Myocyte (in vitro differentiated cells): ENCODE data around the gene TMEM179B. TPM values are rescaled to one million over a fixed set of nuclear protein-coding genes. Genes with fewer than 3 reads are reported as not detected.

Experiments used
- DNase-seq: peaks from one replicate; pipeline ENCODE4 v3.0.0-alpha.2; 2012; ENCODE audit warnings: low read depth
- microRNA-seq: library from miRNA; unstranded; fragments of <30 nt; microRNA quantifications from one replicate; pipeline ENCODE4, GENCODE V29; 2016
- total RNA-seq: library from RNA; depleted of rRNA; stranded (reverse); fragments of >200 nt; gene quantifications from 2 replicates; pipeline ENCODE4 v1.2.3, GENCODE V29; 2014

Gene TMEM179B
- total RNA-seq, 1 donor from 2014 or later: 30.9 TPM

- peak; percentile 98 for DNase-seq
Measured at GRCh38 chr11:62831520-62832335, 44.5 kb downstream of the TMEM179B start, which contains the start of gene STX5. TSS of gene STX5 (minus strand) at chr11:62832051. CDS start at chr11:62831243, 808 bp downstream.

- DNase-seq: peak; percentile 43
Measured at GRCh38 chr11:62832336-62833234, 45.4 kb downstream of the TMEM179B start, which contains the start of gene TEX54. TSS of gene TEX54 (minus strand) at chr11:62832841.

- DNase-seq: no peak
Measured at GRCh38 chr11:62835336-62835735, 48.1 kb downstream of the TMEM179B start.

- DNase-seq: peak; percentile 93
Measured at GRCh38 chr11:62839050-62839945, 52.1 kb downstream of the TMEM179B start, which contains the start of gene WDR74. TSS of gene WDR74 (minus strand) at chr11:62839590. CDS start at chr11:62839570, 20 bp downstream.

Small RNA genes lying within 50 kb of the gene (microRNA-seq; reads per million reads assigned to microRNA genes)
- gene MIR6514 (0.97 reads per million), gene MIR6748 (not detected)

Other genes with a start within 250 kb of the TMEM179B start
- 141 and 144 TPM in 2 replicates for gene AHNAK, start 240.6 kb upstream of the TMEM179B start, total RNA-seq
- 1,484 and 1,704 TPM in 2 replicates for gene EEF1G, start 213.5 kb upstream of the TMEM179B start, total RNA-seq
- 7.5 and 8.1 TPM in 2 replicates for gene TUT1, start 195.9 kb upstream of the TMEM179B start, total RNA-seq
- 66.9 and 72.4 TPM in 2 replicates for gene MTA2, start 185.5 kb upstream of the TMEM179B start, total RNA-seq
- 11.3 and 17.6 TPM in 2 replicates for gene EML3, start 174.6 kb upstream of the TMEM179B start, total RNA-seq
- 1.5 and 2.8 TPM in 2 replicates for gene ROM1, start 174.1 kb upstream of the TMEM179B start, total RNA-seq
- 52.6 and 59.8 TPM in 2 replicates for gene B3GAT3, start 165.4 kb upstream of the TMEM179B start, total RNA-seq
- 168 and 174 TPM in 2 replicates for gene GANAB, start 140.8 kb upstream of the TMEM179B start, total RNA-seq
- gene INTS5, start 134.1 kb upstream of the TMEM179B start, total RNA-seq: 20.6 and 22.4 TPM in 2 replicates
- 32.2 and 40.7 TPM in 2 replicates for gene C11orf98, start 122.2 kb upstream of the TMEM179B start, total RNA-seq
- gene CSKMT, start 122.1 kb upstream of the TMEM179B start, total RNA-seq: 3.2 and 12.4 TPM in 2 replicates
- gene UQCC3, start 115.7 kb upstream of the TMEM179B start, total RNA-seq: 5.7 and 6.3 TPM in 2 replicates
- 4.5 and 5.0 TPM in 2 replicates for gene LBHD1, start 115.1 kb upstream of the TMEM179B start, total RNA-seq
- gene UBXN1, start 108.3 kb upstream of the TMEM179B start, total RNA-seq: 123 and 133 TPM in 2 replicates
- 195 and 219 TPM in 2 replicates for gene LRRN4CL, start 97.9 kb upstream of the TMEM179B start, total RNA-seq
- gene BSCL2, start 80.0 kb upstream of the TMEM179B start, total RNA-seq: 40.8 and 49.8 TPM in 2 replicates
- gene GNG3, start 79.7 kb upstream of the TMEM179B start, total RNA-seq: not detected in 2 replicates
- gene HNRNPUL2, start 59.9 kb upstream of the TMEM179B start, total RNA-seq: 8.0 and 8.6 TPM in 2 replicates
- 19.7 and 30.9 TPM in 2 replicates for gene TTC9C, start 58.9 kb upstream of the TMEM179B start, total RNA-seq
- 6.6 TPM in 2 replicates for gene ZBTB3, start 33.2 kb upstream of the TMEM179B start, total RNA-seq
- gene POLR2G, start 25.8 kb upstream of the TMEM179B start, total RNA-seq: 67.8 and 69.4 TPM in 2 replicates
- gene TAF6L, start 16.0 kb upstream of the TMEM179B start, total RNA-seq: 22.1 and 24.9 TPM in 2 replicates
- 23.9 and 33.4 TPM in 2 replicates for gene TMEM223, start 4.6 kb downstream of the TMEM179B start, total RNA-seq
- 44.0 and 48.5 TPM in 2 replicates for gene NXF1, start 18.0 kb downstream of the TMEM179B start, total RNA-seq
- 25.1 and 27.4 TPM in 2 replicates for gene STX5, start 44.6 kb downstream of the TMEM179B start, total RNA-seq
- not detected in 2 replicates for gene TEX54, start 45.4 kb downstream of the TMEM179B start, total RNA-seq
- 37.9 and 48.1 TPM in 2 replicates for gene WDR74, start 52.2 kb downstream of the TMEM179B start, total RNA-seq
- gene SLC3A2, start 93.5 kb downstream of the TMEM179B start, total RNA-seq: 141 and 195 TPM in 2 replicates
- not detected in 2 replicates for gene CHRM1, start 134.0 kb downstream of the TMEM179B start, total RNA-seq
- gene SLC22A6, start 197.6 kb downstream of the TMEM179B start, total RNA-seq: not detected in 2 replicates
- gene SLC22A8, start 228.4 kb downstream of the TMEM179B start, total RNA-seq: not detected in 2 replicates